H9 (cell line): ENCODE measurements around the gene SIKE1. TPM values are rescaled to one million over a fixed set of nuclear protein-coding genes. Genes with fewer than 3 reads are reported as not detected.
"Not testable (repeated sequence)": the region's sequence is repeated elsewhere in the genome, so short reads cannot be mapped to it uniquely, and the experiment has no call there.

Source experiments
- DNase-seq: peaks from one replicate; pipeline ENCODE4 v3.0.0-alpha.2; 2017
- H2AFZ ChIP-seq: one replicate; pipeline ENCODE4 v1.6.1; 2013; ENCODE audit warnings: mild to moderate bottlenecking, low read length, control low read depth, moderate library complexity
- H2AK5ac ChIP-seq: 2 replicates; pipeline ENCODE4 v1.6.1; 2013; ENCODE audit warnings: low read length, control low read depth, mixed read lengths; ENCODE audit not compliant: insufficient read length
- H2BK120ac ChIP-seq: one replicate; pipeline ENCODE4 v1.6.1; 2013; ENCODE audit warnings: low read depth, mild to moderate bottlenecking, low read length, control low read depth, inconsistent platforms; ENCODE audit not compliant: poor library complexity, severe bottlenecking
- H2BK12ac ChIP-seq: 2 replicates; pipeline ENCODE4 v1.6.1; 2013; ENCODE audit warnings: low read length, control low read depth, mixed read lengths, low read depth; ENCODE audit not compliant: insufficient read length
- H2BK15ac ChIP-seq: 2 replicates; pipeline ENCODE4 v1.6.1; 2013; ENCODE audit warnings: low read depth, low read length, control low read depth
- H2BK20ac ChIP-seq: one replicate; pipeline ENCODE4 v1.6.1; 2013; ENCODE audit warnings: low read depth, mild to moderate bottlenecking, low read length, control low read depth, inconsistent platforms; ENCODE audit not compliant: poor library complexity, severe bottlenecking
- H2BK5ac ChIP-seq: 2 replicates; pipeline ENCODE4 v1.6.1; 2013; ENCODE audit warnings: low read length, control low read depth, mixed read lengths; ENCODE audit not compliant: insufficient read length
- H3K14ac ChIP-seq: 2 replicates; pipeline ENCODE4 v1.6.1; 2013; ENCODE audit warnings: low read length, control low read depth; ENCODE audit not compliant: insufficient read depth
- H3K18ac ChIP-seq: 2 replicates; pipeline ENCODE4 v1.6.1; 2013; ENCODE audit warnings: low read depth, mild to moderate bottlenecking, mixed read lengths, low read length, control low read depth; ENCODE audit not compliant: insufficient read length
- H3K23ac ChIP-seq: 2 replicates; pipeline ENCODE4 v1.6.1; 2013; ENCODE audit warnings: low read length, control low read depth, mixed read lengths, low read depth; ENCODE audit not compliant: insufficient read length
- H3K23me2 ChIP-seq: 2 replicates; pipeline ENCODE4 v1.6.1; 2013; ENCODE audit warnings: low read depth, mild to moderate bottlenecking, mixed read lengths, low read length, control low read depth; ENCODE audit not compliant: insufficient read length, poor library complexity, severe bottlenecking
- H3K27ac ChIP-seq: 2 replicates; pipeline ENCODE4 v1.5.1; 2013; ENCODE audit warnings: low read length, control low read depth, mixed read lengths, low read depth; ENCODE audit not compliant: insufficient read length
- H3K27me3 ChIP-seq: 2 replicates; pipeline ENCODE4 v1.6.1; 2013; ENCODE audit warnings: low read length, control low read depth, inconsistent platforms; ENCODE audit not compliant: insufficient read depth
- H3K4ac ChIP-seq: 2 replicates; pipeline ENCODE4 v1.6.1; 2013; ENCODE audit warnings: low read depth, mild to moderate bottlenecking, control low read depth, inconsistent platforms, low read length, moderate library complexity
- H3K4me1 ChIP-seq: 2 replicates; pipeline ENCODE4 v1.6.1; 2013; ENCODE audit warnings: low read length, control low read depth, inconsistent platforms; ENCODE audit not compliant: insufficient read depth
- H3K4me2 ChIP-seq: 2 replicates; pipeline ENCODE4 v1.6.1; 2013; ENCODE audit warnings: low read length, control low read depth, mixed read lengths; ENCODE audit not compliant: insufficient read length, insufficient read depth
- H3K56ac ChIP-seq: 2 replicates; pipeline ENCODE4 v1.6.1; 2013; ENCODE audit warnings: low read depth, mild to moderate bottlenecking, mixed read lengths, low read length, control low read depth; ENCODE audit not compliant: insufficient read length
- H3K79me1 ChIP-seq: 2 replicates; pipeline ENCODE4 v1.6.1; 2013; ENCODE audit warnings: low read depth, mild to moderate bottlenecking, moderate library complexity, low read length, control low read depth, inconsistent platforms; ENCODE audit not compliant: insufficient read depth, poor library complexity, severe bottlenecking
- H3K79me2 ChIP-seq: 2 replicates; pipeline ENCODE4 v1.6.1; 2013; ENCODE audit warnings: low read length, control low read depth, inconsistent platforms; ENCODE audit not compliant: insufficient read depth
- H3K9ac ChIP-seq: 2 replicates; pipeline ENCODE4 v1.6.1; 2013; ENCODE audit warnings: low read length, control low read depth, mixed read lengths; ENCODE audit not compliant: insufficient read length; ENCODE audit errors: extremely low read depth
- H3K9me3 ChIP-seq: one replicate; pipeline ENCODE4 v1.6.1; 2013; ENCODE audit warnings: low read depth, low read length, inconsistent platforms; ENCODE audit not compliant: control insufficient read depth
- H3T11ph ChIP-seq: one replicate; pipeline ENCODE4 v1.6.1; 2013; ENCODE audit warnings: mild to moderate bottlenecking, low read length, control low read depth, inconsistent platforms
- H4K20me1 ChIP-seq: one replicate; pipeline ENCODE4 v1.6.1; 2013; ENCODE audit not compliant: control insufficient read depth, insufficient read length, insufficient read depth
- H4K5ac ChIP-seq: 2 replicates; pipeline ENCODE4 v1.6.1; 2013; ENCODE audit warnings: low read depth, mild to moderate bottlenecking, mixed read lengths, low read length, control low read depth; ENCODE audit not compliant: insufficient read length
- H4K8ac ChIP-seq: replicated peaks from 2 replicates; pipeline ENCODE4 v1.6.1; 2013; ENCODE audit warnings: low read length, control low read depth, mixed read lengths, low read depth; ENCODE audit not compliant: insufficient read length
- H4K91ac ChIP-seq: 2 replicates; pipeline ENCODE4 v1.6.1; 2013; ENCODE audit warnings: low read depth, mild to moderate bottlenecking, moderate library complexity, mixed read lengths, low read length, control low read depth; ENCODE audit not compliant: insufficient read length
- H3K27ac Mint-ChIP-seq, 3 experiments: 2 replicates in 2 of 3; 3 replicates in 1 of 3; pipeline ENCODE4 v1.8.0; 2020 to 2021; ENCODE audit warnings: mixed read lengths in 3 of 3, mild to moderate bottlenecking in 1 of 3, moderate library complexity in 1 of 3
- H3K27me3 Mint-ChIP-seq: 2 replicates; pipeline ENCODE4 v1.8.0; 2021; ENCODE audit warnings: low read depth, mild to moderate bottlenecking, moderate library complexity, mixed read lengths
- H3K36me3 Mint-ChIP-seq, 3 experiments: 2 replicates in 2 of 3; 3 replicates in 1 of 3; pipeline ENCODE4 v1.8.0; 2020 to 2021; ENCODE audit warnings: low read depth in 3 of 3, mixed read lengths in 3 of 3; ENCODE audit not compliant: insufficient read depth in 1 of 3
- H3K4me1 Mint-ChIP-seq, 2 experiments: 2 replicates each; pipeline ENCODE4 v1.8.0; 2020; ENCODE audit warnings: mixed read lengths in 2 of 2
- H3K4me3 Mint-ChIP-seq, 2 experiments: 2 replicates in 1 of 2; 3 replicates in 1 of 2; pipeline ENCODE4 v1.8.0; 2020 to 2021; ENCODE audit warnings: mild to moderate bottlenecking in 2 of 2, mixed read lengths in 2 of 2, moderate library complexity in 1 of 2
- H3K9me3 Mint-ChIP-seq, 2 experiments: 2 replicates in 1 of 2; 3 replicates in 1 of 2; pipeline ENCODE4 v1.8.0; 2020; ENCODE audit warnings: mild to moderate bottlenecking in 2 of 2, mixed read lengths in 2 of 2, moderate library complexity in 1 of 2
- WGBS: extraction: QIAGEN DNeasy Blood & Tissue Kit; methylation state at CpG from one replicate; pipeline ENCODE4 v1.1.7; 2013; ENCODE audit warnings: missing lambda C conversion rate, low lambda C conversion rate, mixed read lengths; ENCODE audit not compliant: insufficient read length; ENCODE audit errors: extremely low coverage; 5-methylcytosine and 5-hydroxymethylcytosine counted together
- total RNA-seq: library from RNA; stranded (reverse); gene quantifications from 2 replicates; pipeline ENCODE4 v1.2.1, GENCODE V29; 2021

Gene SIKE1
- total RNA-seq, 1 experiment from 2014 or later, result 75.3 TPM

DNA sequence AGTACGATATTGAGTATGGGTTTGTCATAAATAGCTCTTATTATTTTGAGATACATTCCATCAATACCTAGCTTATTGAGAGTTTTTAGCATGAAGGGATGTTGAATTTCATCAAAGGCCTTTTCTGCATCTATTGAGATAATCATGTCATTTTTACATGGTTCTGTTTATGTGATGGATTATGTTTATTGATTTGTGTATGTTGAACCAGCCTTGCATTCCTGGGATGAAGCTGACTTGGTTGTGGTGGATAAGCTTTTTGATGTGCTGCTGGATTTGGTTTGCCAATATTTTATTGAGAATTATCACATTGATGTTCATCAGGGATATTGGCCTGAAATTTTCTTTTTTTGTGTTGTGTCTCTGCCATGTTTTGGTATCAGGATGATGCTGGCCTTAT lies 6.0 kb upstream of the SIKE1 start:
- not testable (repeated sequence) for H3K79me1 ChIP-seq, H3K27ac ChIP-seq, H3K9ac ChIP-seq, DNase-seq, H3K18ac ChIP-seq, H4K20me1 ChIP-seq, H4K8ac ChIP-seq, H3T11ph ChIP-seq, H2BK20ac ChIP-seq, H2AK5ac ChIP-seq, H3K14ac ChIP-seq, H3K79me2 ChIP-seq, H3K27me3 ChIP-seq, H2AFZ ChIP-seq, H2BK120ac ChIP-seq, H3K4me2 ChIP-seq, H3K27ac Mint-ChIP-seq, H3K23me2 ChIP-seq, H2BK12ac ChIP-seq, H3K36me3 Mint-ChIP-seq, H3K4me1 ChIP-seq, H3K4ac ChIP-seq, H4K5ac ChIP-seq, H3K4me3 Mint-ChIP-seq, H3K23ac ChIP-seq, H2BK5ac ChIP-seq, H3K4me1 Mint-ChIP-seq, H4K91ac ChIP-seq, H3K56ac ChIP-seq, H3K9me3 ChIP-seq, H2BK15ac ChIP-seq
- Mint-ChIP-seq H3K27me3 (peaks cover 74% of the 10 kb centered on the region), H3K9me3 (peaks cover 7 to 18% of the 10 kb centered on the region in 2 experiments)
- no CpG with 5 or more reads among the region's 1 CpG for WGBS
